Stimulated activated CD8-positive, alpha-beta memory T cell treated with anti-CD3 and anti-CD28 coated beads, Interleukin-2, amount 100 ng/mL, for 1 hour (primary cell): ENCODE results near the gene PIH1D1.

Source experiments
- DNase-seq, 2 donors: peaks; one replicate each; pipeline ENCODE4 v3.0.0-alpha.2; 2020; ENCODE audit warnings: low read depth in 2 of 2

Gene PIH1D1

GRCh38 chr19:49420227-49420626 lies 31.4 kb downstream of the PIH1D1 start:
- DNase-seq, result no peak

GRCh38 chr19:49419173-49419572 lies 32.4 kb downstream of the PIH1D1 start:
- no peak for DNase-seq

GRCh38 chr19:49418511-49418910 lies 33.1 kb downstream of the PIH1D1 start:
- no peak for DNase-seq

DNA sequence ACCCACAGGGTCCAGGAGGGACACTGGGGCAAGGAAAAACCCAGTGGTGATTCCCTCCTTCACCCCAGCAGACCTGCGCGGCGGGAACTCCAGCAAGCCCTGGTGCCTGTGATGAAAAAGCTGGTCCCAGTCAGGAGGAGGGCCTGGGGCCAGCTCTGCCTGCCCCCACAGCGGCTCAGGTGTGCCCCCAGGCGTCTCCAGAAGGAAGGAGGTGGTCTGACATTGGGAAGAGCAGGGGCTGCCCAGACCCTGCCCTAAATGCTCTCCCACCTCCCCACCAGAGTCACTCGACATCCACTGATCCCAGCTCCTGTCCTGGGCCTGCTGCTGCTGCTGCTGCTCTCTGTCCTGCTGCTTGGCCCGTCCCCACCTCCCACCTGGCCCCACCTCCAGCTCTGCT lies 34.5 kb downstream of the PIH1D1 start:
- DNase-seq, result no peak

GRCh38 chr19:49415810-49416200 lies 35.8 kb downstream of the PIH1D1 start:
- no peak for DNase-seq

DNA sequence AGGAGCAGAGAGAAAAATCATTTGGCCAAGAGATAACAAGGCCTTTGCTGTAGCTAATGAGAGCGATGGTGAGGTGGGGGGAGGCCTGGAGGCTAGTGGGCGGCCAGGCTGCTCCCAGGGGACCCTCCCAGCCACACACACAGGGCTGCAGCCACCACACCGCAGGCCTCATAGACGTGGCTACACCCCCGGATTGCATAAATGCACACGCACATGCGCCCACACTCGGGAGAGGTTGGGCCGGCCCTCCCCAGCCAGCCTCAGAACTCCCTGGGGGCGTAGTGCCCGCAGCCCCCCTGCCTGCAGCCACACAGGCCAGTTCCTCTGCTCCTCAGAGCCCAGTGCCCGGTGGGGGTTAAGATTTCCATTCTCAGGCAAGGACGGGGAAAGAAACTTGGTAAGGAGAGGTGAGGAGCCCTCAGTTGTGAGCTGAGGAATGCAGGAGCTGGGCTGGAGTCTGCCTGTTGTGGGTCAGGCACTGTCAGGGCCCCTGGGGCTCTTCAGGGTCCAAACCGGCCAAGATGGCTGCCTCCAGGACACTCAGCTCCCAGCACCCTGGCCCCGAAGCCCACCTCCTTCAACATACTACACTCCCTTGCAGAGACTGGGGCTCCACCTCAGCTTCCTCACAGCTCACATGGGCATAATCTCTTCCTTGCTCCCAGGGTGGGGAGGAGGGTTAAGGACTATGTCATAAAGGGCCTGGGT lies 36.4 kb downstream of the PIH1D1 start:
- no peak for DNase-seq

- DNase-seq, result no peak
Observed at GRCh38 chr19:49414256-49414655, 37.4 kb downstream of the PIH1D1 start.

- no peak for DNase-seq
Observed at GRCh38 chr19:49413348-49413747, 38.3 kb downstream of the PIH1D1 start.

DNA sequence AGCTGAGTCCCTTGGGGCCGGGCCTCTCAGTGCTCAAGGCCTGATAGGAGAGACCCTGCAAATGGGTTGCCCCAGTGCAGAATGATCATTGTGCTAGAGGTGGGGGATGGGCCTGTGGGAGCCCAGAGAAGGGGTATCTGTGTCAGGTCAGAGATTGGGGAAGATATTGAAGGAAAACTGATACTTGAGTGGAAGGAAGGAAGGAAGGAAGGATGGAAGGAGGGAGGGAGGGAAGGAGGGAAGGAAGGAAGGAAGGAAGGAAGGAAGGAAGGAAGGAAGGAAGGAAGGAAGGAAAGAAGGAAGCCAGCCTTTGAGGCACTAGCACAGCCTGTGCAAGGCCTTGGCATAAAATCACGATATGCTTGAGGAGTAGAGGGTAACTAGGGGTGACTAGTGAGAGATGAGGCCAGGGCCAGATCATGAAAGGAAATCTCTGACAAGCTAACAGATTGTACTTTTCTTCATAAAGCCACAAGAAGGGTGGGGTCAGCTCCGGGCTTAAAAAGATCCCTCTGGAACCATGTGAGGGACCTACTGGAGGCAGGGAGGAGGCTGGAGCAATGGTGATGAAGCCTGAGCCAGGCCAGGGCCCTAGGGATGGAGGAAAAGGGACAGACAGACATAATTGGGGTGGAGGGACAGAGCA lies 39.8 kb downstream of the PIH1D1 start:
- no peak for DNase-seq

- DNase-seq, result no peak
Observed at GRCh38 chr19:49409441-49410029, 42.1 kb downstream of the PIH1D1 start.

DNA sequence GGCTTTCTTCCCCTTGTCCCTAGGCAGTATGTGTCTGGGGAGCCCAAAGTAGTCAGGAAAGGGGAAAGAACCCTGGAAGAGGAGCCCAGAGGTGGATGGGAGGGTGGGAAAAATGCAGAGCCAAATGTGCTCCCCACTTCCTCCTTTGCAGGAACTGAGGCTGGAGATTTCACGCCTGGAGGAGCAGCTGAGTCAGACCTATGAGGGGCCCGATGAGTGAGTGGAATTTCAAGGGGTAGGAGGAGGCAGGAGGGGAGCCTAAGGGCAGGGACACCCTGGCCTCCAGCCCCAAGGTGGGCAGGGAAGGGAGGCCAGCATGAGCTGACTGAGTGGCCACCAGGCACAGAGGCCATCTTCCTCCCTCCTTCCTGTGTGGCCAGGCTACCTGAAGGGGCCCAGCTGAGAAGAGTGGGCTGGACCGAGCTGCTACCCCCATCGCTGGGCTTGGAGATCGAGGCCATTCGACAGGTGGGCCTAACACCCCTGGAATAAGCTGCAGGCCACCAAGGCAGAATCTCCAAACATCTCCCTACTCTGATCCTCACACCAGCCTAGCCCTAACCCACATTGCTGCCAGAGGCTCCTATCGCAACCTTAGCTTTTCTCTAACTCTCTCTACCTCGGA lies 42.7 kb downstream of the PIH1D1 start:
- no peak for DNase-seq

DNA sequence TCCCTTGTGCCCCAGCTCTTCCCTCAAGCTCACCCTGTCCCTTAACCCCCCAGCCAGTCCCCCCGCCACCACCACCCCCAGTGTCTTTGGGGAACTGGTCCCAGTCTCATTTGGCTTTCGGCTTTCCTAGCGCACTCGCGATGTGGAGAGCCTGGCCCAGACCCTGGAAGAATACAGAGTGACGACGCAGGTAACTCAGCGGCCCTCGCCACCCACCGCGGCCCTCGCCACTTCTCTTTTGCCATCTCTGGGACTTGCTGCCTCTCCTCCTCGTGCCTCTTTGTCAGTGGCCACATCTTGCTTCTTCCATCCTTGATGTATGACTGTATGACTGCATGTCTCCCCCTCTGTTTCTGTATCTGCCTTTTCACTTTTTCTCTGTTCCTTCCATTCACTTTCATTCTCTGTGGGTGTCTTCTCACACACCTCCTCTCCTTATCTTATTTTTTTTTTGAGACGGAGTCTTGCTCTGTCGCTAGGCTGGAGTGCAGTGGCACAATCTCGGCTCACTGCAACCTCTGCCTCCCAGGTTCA lies 44.1 kb downstream of the PIH1D1 start:
- no peak for DNase-seq

DNA sequence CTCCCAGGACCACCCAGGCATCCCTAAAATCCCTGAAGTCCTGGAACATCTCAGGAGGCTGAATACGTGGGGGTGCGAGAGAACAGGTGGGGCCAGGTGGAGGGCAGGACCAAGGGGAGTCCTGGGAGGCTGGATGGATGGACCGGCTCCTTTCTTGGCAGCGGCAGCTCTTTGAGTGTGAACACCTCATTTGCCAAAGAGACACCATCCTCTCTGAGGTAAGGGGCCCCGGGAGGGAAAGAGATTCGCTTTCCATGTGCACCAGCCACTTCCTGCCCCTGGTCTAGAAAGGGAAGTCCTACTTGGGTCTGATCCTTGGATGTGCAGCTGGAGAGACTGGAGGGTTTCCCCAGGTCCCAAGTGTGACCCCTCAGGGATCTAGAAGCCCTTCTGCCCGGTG lies 44.5 kb downstream of the PIH1D1 start:
- DNase-seq, result no peak

DNA sequence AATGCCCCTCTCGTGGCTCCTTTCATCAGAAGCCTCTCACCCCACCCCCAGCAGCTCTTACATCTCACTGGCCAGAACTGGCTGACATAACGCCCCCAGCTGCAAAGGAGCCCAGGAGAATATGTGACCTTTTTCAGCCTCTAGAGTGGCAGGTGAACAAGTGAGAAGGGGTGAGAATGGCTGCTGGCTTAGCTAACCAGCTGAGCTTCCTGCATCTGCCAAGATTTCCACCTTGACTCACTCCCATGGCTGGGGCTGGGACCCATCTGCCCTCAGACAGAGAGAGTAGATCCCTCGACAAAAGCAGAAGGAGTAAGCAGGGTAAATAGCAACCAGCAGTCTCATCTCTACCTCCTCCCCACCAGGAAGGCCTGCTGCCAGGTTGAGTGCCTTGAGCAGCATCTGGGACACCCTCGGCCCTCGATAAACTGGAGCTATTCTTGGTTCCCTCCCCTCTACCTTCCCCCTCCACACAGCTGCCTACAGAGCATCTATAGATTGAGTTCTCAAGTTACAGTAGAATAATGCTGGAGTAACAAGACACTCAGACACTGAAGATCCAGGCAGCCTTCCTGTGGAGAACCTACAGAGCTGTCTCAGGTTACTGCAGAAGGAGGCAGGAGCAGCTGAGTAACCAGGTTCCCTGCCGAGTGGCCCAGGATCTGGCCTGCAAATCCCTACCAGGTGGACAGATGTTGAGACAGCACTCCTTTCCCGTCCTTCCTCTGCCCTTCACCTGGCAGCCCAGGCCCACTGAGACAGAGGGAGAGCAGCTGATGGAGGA lies 48.0 kb downstream of the PIH1D1 start:
- DNase-seq, result no peak

DNA sequence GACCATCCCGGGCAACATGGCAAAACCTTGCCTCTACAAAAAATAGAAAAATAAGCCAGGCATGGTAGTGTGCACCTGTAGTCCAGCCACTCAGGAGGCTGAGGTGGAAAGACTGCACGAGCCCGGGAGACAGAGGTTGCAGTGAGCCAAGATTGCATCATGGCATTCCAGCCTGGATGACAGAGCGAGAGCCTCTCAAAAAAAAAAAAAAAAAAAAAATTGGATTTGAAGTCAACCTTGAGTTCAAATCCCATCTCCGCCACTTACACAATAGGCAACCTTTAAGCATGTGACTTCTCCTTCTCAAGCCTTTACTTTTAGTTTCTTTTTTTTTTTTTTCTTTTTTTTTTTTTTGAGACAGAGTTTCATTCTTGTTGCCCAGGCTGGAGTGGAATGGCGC lies 51.6 kb downstream of the PIH1D1 start:
- no peak for DNase-seq

DNA sequence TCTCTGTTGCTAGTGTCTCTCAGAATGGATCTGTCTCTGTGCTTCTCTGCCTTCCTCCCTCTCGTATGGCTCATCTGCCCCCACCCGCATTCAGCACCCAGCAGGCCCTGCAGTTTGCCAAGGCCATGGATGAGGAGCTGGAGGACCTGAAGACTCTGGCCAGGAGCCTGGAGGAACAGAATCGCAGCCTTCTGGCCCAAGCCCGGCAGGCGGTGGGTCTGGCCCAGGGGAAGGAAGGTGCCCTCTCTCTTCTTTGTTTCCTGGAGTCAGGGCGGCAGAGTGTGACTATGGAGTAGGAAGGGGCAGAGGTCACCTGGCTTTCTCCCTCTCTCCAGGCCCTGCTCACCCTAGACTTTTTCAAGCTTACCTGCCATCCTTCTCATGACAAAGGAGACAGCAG lies 52.7 kb downstream of the PIH1D1 start:
- DNase-seq, result no peak

DNA sequence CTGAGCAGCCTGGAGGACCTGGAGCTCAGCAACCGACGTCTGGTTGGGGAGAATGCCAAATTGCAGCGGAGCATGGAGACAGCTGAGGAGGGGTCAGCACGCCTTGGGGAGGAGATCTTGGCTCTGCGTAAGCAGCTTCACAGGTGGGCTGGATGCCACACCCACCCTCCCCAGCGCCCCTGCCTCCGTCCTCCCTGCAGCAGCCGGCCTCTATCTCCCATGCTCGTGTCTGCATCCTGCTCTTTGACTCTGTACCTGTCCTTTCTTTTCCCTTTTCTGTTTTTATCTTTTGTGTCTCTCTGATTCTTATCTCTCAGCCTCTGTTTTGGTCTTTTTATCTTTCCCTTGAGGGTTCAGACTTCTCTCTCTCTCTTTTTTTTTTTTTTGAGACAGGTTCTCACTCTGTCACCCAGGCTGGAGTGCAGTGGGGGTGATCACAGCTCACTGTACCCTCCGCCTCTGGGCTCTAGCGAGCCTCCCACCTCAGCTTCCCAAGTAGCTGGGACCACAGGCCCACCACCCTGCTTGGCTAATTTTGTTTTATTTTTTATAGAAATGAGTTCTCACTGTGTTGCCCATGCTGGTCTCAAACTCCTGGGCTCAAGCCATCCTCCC lies 53.5 kb downstream of the PIH1D1 start:
- no peak for DNase-seq

DNA sequence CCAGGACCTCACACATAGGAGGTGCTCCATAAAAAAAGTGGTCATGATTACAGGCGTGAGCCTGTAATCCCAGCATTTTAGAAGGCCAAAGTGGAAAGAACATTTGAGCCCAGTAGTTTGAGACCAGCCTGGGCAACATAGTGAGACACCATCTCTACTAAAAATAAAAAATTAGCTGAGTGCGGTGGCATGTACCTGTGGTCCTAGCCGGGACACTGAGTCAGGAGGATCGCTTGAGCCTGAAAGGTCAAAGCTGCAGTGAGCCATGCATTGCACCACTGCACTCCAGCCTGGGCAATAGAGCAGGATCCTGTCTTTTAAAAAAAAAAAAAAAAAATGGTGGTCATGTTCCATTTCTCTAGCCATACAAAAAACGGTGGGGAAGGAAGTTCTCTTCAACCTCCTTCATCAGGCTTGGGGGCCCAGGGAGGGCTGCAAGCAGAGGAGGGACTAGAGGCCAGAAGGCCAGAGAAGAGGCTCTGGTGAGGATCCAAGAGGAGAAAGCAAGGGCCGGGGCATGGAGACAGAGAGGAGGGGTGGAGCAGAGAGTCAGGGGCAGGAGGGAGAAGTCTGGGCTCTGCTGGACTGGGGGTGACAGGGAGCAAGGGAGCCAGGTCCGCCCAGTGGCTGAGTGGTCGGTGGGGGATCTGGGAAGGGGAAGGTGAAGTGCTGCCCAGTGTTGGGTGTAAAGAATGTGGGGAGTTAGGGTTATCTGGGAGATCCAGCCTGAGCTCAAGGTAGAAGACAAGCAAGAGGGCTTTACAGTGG lies 54.7 kb downstream of the PIH1D1 start:
- no peak for DNase-seq
